HEK293 (cell line): ENCODE results near the gene PRR36.

ENCODE experiments used
- CTCF ChIA-PET: fragments of 350-600 bp; formaldehyde crosslinking; extraction: SDS; loops from one replicate; lab custom pipeline; 2021; ENCODE audit warnings: antibody characterized with exemption; lab: Yijun Ruan, JAX
- POLR2A ChIA-PET: fragments of 300-600 bp; formaldehyde crosslinking; extraction: SDS; loops from one replicate; lab custom pipeline; 2020; ENCODE audit warnings: antibody characterized with exemption, inconsistent platforms; lab: Yijun Ruan, JAX
- H3K27ac ChIP-seq: fragments of 200-500 bp; sonication (Bioruptor generic); 2 replicates; pipeline ENCODE4 v1.5.1; 2014; ENCODE audit warnings: low read depth, low read length, control low read depth, inconsistent platforms; ENCODE audit errors: extremely low read depth
- H3K36me3 ChIP-seq, 2 experiments: fragments of 200-500 bp in 1 of 2; sonication (Bioruptor generic) in 1 of 2; 1 replicate in 1 of 2; 2 replicates in 1 of 2; pipeline ENCODE4 v1.5.1; 2014 to 2017; ENCODE audit warnings: inconsistent platforms in 2 of 2, low read length in 2 of 2; ENCODE audit not compliant: control insufficient read depth in 2 of 2, insufficient read depth in 1 of 2
- H3K4me1 ChIP-seq: fragments of 200-500 bp; sonication (Bioruptor generic); 2 replicates; pipeline ENCODE4 v1.5.1; 2014; ENCODE audit warnings: mild to moderate bottlenecking, low read length, inconsistent platforms; ENCODE audit not compliant: control insufficient read depth, insufficient read depth
- H3K4me3 ChIP-seq: 2 replicates; pipeline ENCODE4 v1.5.1; 2011; ENCODE audit warnings: low read depth, mild to moderate bottlenecking, control low read depth, low read length, moderate library complexity
- H3K9me3 ChIP-seq: fragments of 200-500 bp; sonication (Bioruptor generic); 2 replicates; pipeline ENCODE4 v1.5.1; 2014; ENCODE audit warnings: low read depth, low read length, inconsistent platforms; ENCODE audit not compliant: control insufficient read depth, insufficient read depth
- ELK4 ChIP-seq: IDR thresholded peaks from 2 replicates; pipeline ENCODE4 v1.6.1; 2011; ENCODE audit warnings: mild to moderate bottlenecking, low read depth, low read length, borderline replicate concordance
- KLF10 ChIP-seq: fragments of 450-650 bp; IDR thresholded peaks from 2 replicates; pipeline ENCODE4 v1.5.1; 2018; ENCODE audit warnings: missing biosample characterization, mild to moderate bottlenecking, missing genetic modification characterization
- KLF17 ChIP-seq: fragments of 450-650 bp; formaldehyde crosslinking; IDR thresholded peaks from 2 replicates; pipeline ENCODE4 v1.5.1; 2016; ENCODE audit warnings: missing biosample characterization, missing genetic modification characterization
- KLF7 ChIP-seq: fragments of 450-650 bp; formaldehyde crosslinking; IDR thresholded peaks from 2 replicates; pipeline ENCODE4 v1.5.1; 2016; ENCODE audit warnings: missing biosample characterization, missing genetic modification characterization, borderline replicate concordance
- KLF9 ChIP-seq: fragments of 450-650 bp; formaldehyde crosslinking; IDR thresholded peaks from 2 replicates; pipeline ENCODE4 v1.5.1; 2016; ENCODE audit warnings: missing biosample characterization, missing genetic modification characterization, low read depth
- PATZ1 ChIP-seq: fragments of 450-650 bp; formaldehyde crosslinking; IDR thresholded peaks from 2 replicates; pipeline ENCODE4 v1.5.1; 2016; ENCODE audit warnings: missing biosample characterization, missing genetic modification characterization
- PRDM1 ChIP-seq: fragments of 450-650 bp; formaldehyde crosslinking; IDR thresholded peaks from 2 replicates; pipeline ENCODE4; 2016; ENCODE audit warnings: missing biosample characterization, missing genetic modification characterization
- PRDM4 ChIP-seq: fragments of 450-650 bp; formaldehyde crosslinking; IDR thresholded peaks from 2 replicates; pipeline ENCODE4 v1.5.1; 2017; ENCODE audit warnings: missing biosample characterization, missing genetic modification characterization
- SP2 ChIP-seq: fragments of 450-650 bp; formaldehyde crosslinking; IDR thresholded peaks from 2 replicates; pipeline ENCODE4 v1.5.1; 2016; ENCODE audit warnings: missing biosample characterization, missing genetic modification characterization
- SP3 ChIP-seq: fragments of 450-650 bp; formaldehyde crosslinking; IDR thresholded peaks from 2 replicates; pipeline ENCODE4 v1.5.1; 2016; ENCODE audit warnings: missing biosample characterization, missing genetic modification characterization
- SP7 ChIP-seq: fragments of 450-650 bp; formaldehyde crosslinking; IDR thresholded peaks from 2 replicates; pipeline ENCODE4 v1.5.1; 2016; ENCODE audit warnings: missing biosample characterization, missing genetic modification characterization
- WT1 ChIP-seq: fragments of 450-650 bp; formaldehyde crosslinking; IDR thresholded peaks from 2 replicates; pipeline ENCODE4 v1.5.1; 2016; ENCODE audit warnings: missing biosample characterization, missing genetic modification characterization
- ZBTB17 ChIP-seq: fragments of 450-650 bp; formaldehyde crosslinking; IDR thresholded peaks from 2 replicates; pipeline ENCODE4 v1.5.1; 2016; ENCODE audit warnings: missing biosample characterization, missing genetic modification characterization
- ZBTB20 ChIP-seq: fragments of 450-650 bp; formaldehyde crosslinking; IDR thresholded peaks from 2 replicates; pipeline ENCODE4 v1.5.1; 2016; ENCODE audit warnings: missing biosample characterization, missing genetic modification characterization
- ZBTB6 ChIP-seq: fragments of 450-650 bp; formaldehyde crosslinking; IDR thresholded peaks from 2 replicates; pipeline ENCODE4 v1.5.1; 2017; ENCODE audit warnings: missing biosample characterization, missing genetic modification characterization
- ZBTB8A ChIP-seq: fragments of 450-650 bp; formaldehyde crosslinking; IDR thresholded peaks from 2 replicates; pipeline ENCODE4 v1.5.1; 2016; ENCODE audit warnings: missing biosample characterization, missing genetic modification characterization
- ZFHX2 ChIP-seq: fragments of 450-650 bp; formaldehyde crosslinking; conservative IDR thresholded peaks from 2 replicates; pipeline ENCODE4 v1.5.1; 2016; ENCODE audit warnings: missing biosample characterization, missing genetic modification characterization
- ZFP69B ChIP-seq: fragments of 450-650 bp; formaldehyde crosslinking; IDR thresholded peaks from 2 replicates; pipeline ENCODE4 v1.5.1; 2016; ENCODE audit warnings: missing biosample characterization, missing genetic modification characterization
- ZNF366 ChIP-seq: fragments of 450-650 bp; formaldehyde crosslinking; conservative IDR thresholded peaks from 2 replicates; pipeline ENCODE4 v1.5.1; 2016; ENCODE audit warnings: missing biosample characterization, missing genetic modification characterization
- ZNF394 ChIP-seq: fragments of 450-650 bp; formaldehyde crosslinking; IDR thresholded peaks from 2 replicates; pipeline ENCODE4 v1.5.1; 2016; ENCODE audit warnings: missing biosample characterization, missing genetic modification characterization, mild to moderate bottlenecking, moderate library complexity, borderline replicate concordance
- ZNF596 ChIP-seq: fragments of 450-650 bp; IDR thresholded peaks from 2 replicates; pipeline ENCODE4 v1.5.0; 2018; ENCODE audit warnings: missing biosample characterization, mild to moderate bottlenecking, missing genetic modification characterization, moderate library complexity
- ZNF600 ChIP-seq: fragments of 450-650 bp; formaldehyde crosslinking; IDR thresholded peaks from 2 replicates; pipeline ENCODE4 v1.5.1; 2016; ENCODE audit warnings: missing biosample characterization, missing genetic modification characterization
- ZNF629 ChIP-seq: fragments of 450-650 bp; formaldehyde crosslinking; IDR thresholded peaks from 2 replicates; pipeline ENCODE4 v1.5.1; 2017; ENCODE audit warnings: missing biosample characterization, missing genetic modification characterization
- ZNF747 ChIP-seq: fragments of 450-650 bp; formaldehyde crosslinking; IDR thresholded peaks from 2 replicates; pipeline ENCODE4 v1.5.1; 2016; ENCODE audit warnings: missing biosample characterization, missing genetic modification characterization
- ZNF791 ChIP-seq: fragments of 450-650 bp; formaldehyde crosslinking; IDR thresholded peaks from 2 replicates; pipeline ENCODE4 v1.5.1; 2016; ENCODE audit warnings: missing biosample characterization, missing genetic modification characterization
- ZXDB ChIP-seq: fragments of 450-650 bp; formaldehyde crosslinking; IDR thresholded peaks from 2 replicates; pipeline ENCODE4 v1.5.1; 2016; ENCODE audit warnings: missing biosample characterization, missing genetic modification characterization
- TF ChIP-seq, protein P1 (sequence below): fragments of 450-650 bp; formaldehyde crosslinking; IDR thresholded peaks from 2 replicates; pipeline ENCODE4 v1.5.1; 2016; ENCODE audit warnings: missing biosample characterization, missing genetic modification characterization

PRR36 gene

DNA sequence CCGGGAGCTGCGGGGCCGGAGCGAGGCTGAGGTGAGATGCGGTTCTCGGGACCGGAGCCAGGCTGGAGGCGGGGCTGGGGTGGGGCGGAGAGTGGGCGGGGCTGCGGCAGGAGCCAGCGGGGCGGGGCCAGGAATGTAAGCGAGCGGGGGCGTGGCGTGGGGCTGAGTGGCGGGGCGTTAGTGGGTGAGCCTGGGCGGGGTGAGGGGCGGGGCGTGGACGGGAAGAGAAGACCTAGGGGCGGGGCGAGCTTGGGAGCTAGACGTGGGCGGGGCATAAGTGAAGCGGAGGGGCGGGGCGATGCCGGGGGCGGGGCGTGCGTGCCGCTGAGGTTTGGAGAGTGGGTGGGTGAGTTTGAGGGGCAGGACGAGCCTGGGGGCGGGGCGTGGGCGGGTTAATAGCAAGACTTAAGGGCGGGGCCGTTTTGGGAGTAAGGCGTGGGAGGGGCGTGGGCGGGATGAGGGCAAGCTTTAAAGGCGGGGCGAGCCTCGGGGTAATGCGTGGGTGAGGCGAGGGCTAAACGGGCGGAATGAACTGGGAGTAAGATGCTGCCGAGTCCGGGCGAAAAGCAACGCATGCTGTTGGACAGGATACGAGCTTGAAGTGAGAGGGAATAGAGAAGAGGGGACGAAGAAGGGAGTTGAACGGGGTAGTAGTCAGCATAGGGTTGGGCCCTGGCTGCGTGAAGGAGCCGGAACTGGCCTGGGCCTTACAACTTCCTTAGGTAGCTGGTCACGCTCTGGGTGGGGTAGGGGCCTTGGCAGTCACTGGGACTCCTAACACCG lies 46.5 kb upstream of the PRR36 start:
- peaks cover 3% of the 10 kb centered on the region; the same call in 1 of the 2 replicates for H3K4me1 ChIP-seq
- peak overlapping the region; percentile 80 for H3K4me3 ChIP-seq
- H3K27ac ChIP-seq: peak overlapping the region; percentile 35; the same call in 1 of the 2 replicates
- ChIA-PET CTCF (interaction anchor here (0.5 to 3.1 kb wide), 11 partner anchors 8 to 352 kb away, joined by 3 to 25 read pairs (median 3); partner anchors contain the start of genes MAP2K7 and TIMM44), POLR2A (interaction anchor here (0.5 to 3.5 kb wide), 22 partner anchors 9 to 821 kb away, joined by 3 to 36 read pairs (median 7); partner anchors contain the start of genes LRRC8E, MAP2K7, TIMM44 and ZNF414)
- peaks cover 0 to 15% of the 10 kb centered on the region in 2 experiments; a peak in 1 of 3 replicates for H3K36me3 ChIP-seq
- no peaks in the 10 kb centered on the region for H3K9me3 ChIP-seq
- TF ChIP-seq ZNF791 (tag by site-specific recombination) (no peak), ZNF747 (no peak), ZNF629 (tag by site-specific recombination) (peak; percentile 52), ELK4 (no peak), ZNF600 (peak; percentile 99), ZBTB20 (peak; percentile 67), ZXDB (tag by site-specific recombination) (peak; percentile 43; the same call in 1 of the 2 replicates), ZBTB8A (tag by site-specific recombination) (peak; percentile 90), KLF7 (tag by site-specific recombination) (peak; percentile 23; the same call in 1 of the 2 replicates), PATZ1 (tag by site-specific recombination) (peak; percentile 85), PRDM1 (tag by site-specific recombination) (peak; percentile 39; the same call in 1 of the 2 replicates), WT1 (tag by site-specific recombination) (peak; percentile 53; the same call in 1 of the 2 replicates), KLF17 (tag by site-specific recombination) (peak; percentile 90), ZFP69B (tag by site-specific recombination) (peak; percentile 73), SP7 (tag by site-specific recombination) (peak; percentile 77), ZNF596 (tag by site-specific recombination) (no peak), ZNF366 (tag by site-specific recombination) (peak; percentile 56), ZBTB17 (tag by site-specific recombination) (peak; percentile 78), KLF10 (peak; percentile 88), PRDM4 (tag by site-specific recombination) (no peak), KLF9 (tag by site-specific recombination) (peak; percentile 92), ZBTB6 (tag by site-specific recombination) (no peak), ZFHX2 (tag by site-specific recombination) (peak; percentile 100), SP3 (peak; percentile 93), SP2 (tag by site-specific recombination) (peak; percentile 88), ZNF394 (tag by site-specific recombination) (peak; percentile 11; the same call in 1 of the 2 replicates)
- TF ChIP-seq, protein P1, sequence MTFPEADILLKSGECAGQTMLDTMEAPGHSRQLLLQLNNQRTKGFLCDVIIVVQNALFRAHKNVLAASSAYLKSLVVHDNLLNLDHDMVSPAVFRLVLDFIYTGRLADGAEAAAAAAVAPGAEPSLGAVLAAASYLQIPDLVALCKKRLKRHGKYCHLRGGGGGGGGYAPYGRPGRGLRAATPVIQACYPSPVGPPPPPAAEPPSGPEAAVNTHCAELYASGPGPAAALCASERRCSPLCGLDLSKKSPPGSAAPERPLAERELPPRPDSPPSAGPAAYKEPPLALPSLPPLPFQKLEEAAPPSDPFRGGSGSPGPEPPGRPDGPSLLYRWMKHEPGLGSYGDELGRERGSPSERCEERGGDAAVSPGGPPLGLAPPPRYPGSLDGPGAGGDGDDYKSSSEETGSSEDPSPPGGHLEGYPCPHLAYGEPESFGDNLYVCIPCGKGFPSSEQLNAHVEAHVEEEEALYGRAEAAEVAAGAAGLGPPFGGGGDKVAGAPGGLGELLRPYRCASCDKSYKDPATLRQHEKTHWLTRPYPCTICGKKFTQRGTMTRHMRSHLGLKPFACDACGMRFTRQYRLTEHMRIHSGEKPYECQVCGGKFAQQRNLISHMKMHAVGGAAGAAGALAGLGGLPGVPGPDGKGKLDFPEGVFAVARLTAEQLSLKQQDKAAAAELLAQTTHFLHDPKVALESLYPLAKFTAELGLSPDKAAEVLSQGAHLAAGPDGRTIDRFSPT (tag by site-specific recombination): peak; percentile 94
